DMS153 treated with DMSO at 0.1 percent for 48 hours (cell line): ENCODE measurements around the gene PRR19.
"Not testable (repeated sequence)": the region's sequence is repeated elsewhere in the genome, so short reads cannot be mapped to it uniquely, and the experiment has no call there.

Experiments
- DNase-seq: peaks from one replicate; lab custom pipeline; 2025; ENCODE audit not compliant: unreplicated experiment; lab: John Stamatoyannopoulos, UW

PRR19 gene

DNA sequence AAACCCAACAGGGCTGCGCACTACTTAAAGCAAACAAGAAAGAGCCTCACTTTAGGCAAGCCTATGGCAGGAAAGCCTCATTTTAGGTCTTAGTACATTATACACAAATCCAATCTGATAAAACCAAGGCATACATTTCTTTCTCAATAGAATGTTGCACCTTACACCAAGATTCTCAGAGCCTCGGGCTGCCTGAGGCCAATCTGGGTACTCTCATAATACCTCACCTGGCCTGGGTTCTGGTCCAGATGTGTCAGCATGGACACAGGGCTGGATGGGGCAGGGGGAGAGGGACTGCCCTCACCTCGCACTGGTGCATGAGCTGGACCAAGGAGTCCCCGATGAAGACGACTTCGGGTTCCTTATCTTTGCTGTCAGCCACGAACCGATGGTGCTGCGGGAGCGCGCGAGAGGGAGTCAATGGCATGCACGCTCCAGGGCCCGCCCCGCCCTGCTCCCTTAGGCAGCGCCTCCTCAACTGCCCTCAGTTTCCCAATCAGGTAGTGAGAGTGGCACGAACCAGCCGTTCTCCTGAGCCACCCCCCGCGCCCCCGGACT is at the start of gene PRR19:
Gene PRR19, plus strand, starts transcription at position 487 of the 558 bp plus-strand sequence. CDS start 7,453 bp downstream, outside the sequence.
- no peak for DNase-seq

DNA sequence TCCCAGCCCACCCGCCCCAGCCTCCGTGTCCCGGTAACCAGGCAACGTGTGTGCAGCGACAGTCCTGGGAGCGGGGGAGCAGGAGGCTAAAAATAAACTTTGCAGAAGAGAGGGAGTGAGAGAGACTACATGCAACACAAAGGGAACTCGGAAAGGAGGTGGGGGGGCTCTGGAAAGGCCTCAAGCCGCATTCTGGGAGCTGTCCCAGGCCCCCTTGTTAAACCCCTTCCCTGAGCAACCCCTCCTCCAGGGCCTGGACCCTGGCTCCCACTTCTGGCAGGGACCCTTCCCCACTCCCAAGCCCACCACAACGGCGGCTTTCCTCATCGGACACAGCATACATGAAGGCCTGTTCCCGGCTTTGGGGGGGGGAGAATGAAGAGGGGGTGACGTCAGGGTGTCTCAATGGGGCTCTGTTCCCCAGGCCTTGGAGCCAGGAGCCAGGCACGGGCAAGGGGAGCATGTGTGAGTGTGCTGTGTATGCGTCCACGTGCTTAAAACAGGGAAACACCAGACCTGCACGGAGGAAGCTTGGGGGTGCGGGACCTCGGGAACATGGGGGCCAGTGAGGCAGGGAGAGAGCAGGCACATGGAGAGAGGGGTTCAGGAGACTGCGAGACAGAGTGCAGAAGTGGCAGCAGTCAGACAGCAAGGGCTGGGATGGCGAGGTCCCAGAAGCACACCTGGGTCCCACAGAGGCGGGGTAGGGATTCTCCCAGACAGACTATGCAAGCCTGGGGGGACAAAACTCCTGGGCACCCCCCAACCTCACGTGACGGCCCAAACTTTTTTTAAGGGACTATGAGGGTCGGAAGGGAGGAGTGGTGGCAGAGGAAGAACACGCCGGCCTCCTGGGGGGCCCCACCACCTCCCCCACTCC is 49.3 kb upstream of the PRR19 start:
- no peak for DNase-seq

DNA sequence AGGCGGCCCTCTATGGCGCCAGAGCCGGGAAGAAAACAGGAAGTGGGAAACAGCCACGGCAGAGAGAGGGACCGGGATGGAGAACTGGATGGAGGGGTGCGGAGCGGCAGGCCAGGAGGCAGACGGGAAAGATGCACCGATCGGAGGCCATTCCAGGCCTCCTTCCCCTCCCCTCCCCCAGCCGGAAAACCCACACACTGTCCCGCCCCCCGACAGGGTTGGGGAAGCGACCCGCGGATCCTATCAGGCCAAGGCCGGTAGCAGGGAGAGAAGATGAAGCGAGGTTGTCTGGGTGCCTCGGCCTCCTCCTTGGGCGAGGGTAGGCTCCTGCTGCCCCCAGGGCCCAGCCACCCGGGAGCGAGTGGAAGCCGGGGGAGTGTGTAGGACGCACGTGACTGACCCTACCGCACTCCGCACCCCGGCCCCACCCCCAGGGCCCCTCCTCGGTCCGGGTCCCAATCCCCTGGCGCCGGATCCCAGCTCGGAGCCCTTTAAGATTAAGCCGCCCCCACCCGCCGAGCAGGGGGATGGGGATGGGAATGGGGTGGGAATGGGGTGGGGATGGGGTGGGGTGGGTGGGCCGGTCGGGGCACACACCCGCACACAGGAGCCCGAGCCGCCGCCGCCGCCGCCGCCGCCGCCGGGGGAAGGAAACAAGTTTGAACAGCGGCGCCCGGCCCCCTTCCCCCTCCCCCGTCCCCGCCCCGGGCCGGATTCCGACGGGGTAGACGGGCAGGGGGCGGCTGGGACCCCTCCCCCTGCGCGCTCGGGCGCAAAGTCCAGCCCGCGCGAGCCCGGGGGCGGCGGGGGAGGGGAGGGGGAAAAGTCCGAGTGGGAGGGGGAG is 48.5 kb upstream of the PRR19 start:
- no peak for DNase-seq

DNA sequence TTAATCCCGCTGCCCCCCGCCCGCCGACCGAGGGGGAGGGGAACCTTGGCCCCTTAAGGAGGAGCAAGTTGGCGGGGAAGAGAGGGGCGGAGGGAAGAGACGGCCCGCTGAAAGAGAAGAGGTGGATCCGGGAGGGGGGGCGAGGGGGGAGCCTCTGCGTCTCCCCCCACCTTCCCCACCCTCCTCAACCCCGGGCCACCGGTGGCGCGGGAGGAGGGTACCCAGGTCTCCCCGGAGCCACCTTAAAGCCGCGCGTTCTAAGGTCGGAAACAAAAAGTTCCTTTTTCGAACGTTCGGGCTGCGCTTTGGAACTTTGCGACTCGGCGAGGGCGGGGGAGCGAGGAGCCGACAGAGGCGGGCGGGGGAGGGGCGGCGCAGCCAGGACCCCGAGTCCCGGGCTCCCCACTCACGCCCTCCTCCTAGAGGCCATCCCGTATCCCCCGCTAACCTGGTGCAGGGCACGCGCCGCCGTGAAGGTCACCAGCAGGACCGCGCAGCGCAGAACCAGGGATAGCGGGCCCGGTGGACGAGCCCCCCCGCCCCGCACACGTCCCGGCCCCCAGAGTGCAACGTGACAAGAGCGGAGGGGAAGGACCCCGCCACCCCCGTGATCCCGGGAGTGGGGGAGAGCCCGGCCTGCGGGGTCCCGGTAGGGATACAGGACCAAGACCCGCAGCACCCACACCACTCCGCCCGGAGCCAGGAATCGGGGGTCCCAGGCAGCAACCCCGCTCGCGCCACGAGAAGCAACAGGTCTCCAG is 47.7 kb upstream of the PRR19 start:
- no peak for DNase-seq

DNA sequence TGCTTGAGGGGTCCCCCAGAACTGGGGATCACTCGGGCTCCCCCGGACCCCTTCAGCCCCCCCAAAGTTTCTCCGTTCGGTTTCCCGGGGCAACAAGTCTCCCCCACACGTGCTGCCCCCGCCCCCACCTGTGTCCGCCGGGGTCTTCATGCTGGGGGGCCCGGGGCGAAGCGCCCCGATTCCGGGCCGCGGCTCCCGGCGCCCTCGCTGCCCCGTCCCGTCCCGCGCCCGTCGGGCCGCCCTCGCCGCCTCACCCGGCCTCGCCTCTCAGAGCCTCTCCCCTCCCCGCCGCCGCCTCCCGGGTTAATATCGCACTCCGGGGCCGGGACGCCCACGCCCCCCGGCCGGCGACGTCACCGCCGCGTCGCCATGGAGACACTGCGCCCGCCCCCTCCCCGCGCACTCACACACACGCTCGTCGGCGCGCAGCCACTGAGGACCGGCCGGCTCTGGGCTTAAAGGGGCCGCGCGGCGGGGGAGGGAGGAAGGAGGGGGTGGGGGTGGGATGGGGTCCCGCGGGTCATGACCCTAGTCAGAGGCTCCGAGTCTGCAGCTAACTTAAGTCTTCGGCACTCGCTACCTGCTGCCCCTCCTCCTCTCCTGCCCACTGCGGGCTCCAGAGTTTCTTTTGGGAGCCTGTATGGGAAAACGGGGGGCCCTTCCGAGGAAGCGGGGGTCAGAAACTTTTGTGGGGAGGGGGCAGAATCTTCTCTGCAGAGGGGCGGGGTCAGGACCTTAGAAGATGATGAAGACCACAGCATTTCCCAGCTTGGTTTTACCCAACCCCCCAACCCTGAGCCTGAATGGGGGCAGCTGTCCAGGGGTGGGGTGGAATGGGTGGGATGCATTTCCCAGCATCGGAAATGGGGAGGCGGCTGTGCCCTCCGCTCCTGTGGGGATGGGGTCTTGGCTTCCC is 46.8 kb upstream of the PRR19 start, which contains the start of gene ERF:
Gene ERF, minus strand, starts transcription at position 279 of the 916 bp plus-strand sequence. Its CDS starts 129 bp downstream, at position 150.
- DNase-seq, result peak; percentile 76

DNA sequence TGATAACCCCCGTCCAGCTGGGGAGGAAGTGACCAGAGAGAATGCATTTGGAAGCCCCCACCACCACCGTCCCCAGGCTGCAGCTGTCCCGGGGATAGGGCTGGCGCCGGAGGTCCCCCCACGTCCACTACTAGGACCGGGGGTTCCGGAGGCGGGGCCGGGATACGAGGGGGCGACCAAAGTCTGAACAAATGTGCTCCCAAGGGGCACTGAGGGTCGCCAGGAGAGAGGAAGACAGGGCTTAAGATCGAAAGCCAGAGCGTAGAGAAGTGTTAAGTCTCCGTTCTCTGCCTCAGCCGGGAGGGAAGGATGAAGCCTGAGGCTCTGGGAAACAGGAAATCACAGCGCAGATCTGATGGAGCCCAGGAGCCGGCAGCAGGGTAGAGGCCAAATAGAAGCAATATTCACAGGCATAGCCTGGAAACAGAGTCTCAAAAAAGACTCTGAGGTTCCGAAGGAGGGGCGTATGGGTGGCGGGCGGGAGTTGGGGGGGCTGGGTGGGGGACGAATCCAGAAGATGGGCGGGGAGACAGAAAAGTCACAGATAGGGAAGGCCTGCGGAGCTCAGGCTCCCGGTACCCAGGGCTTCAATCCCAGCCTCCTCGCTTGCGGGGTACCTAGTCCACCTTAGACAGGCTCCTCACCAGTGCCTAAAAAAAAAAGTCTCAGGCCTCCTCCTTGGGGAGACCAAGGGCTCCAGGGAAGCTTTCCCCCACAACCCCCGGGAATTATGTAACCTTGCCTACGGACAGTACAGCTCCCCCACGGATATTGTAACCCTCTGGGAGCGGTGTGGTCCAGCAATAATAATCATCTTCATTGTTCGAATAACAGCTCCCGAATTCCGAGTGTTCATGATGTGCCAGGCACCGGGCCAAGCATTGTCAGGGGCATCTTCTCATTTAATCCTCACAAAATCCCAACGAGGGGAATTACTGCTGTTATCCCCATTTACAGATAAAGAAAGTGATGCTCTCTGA is 45.9 kb upstream of the PRR19 start:
- peak; percentile 29 for DNase-seq

GRCh38 chr19:42257842-42258241 is 44.1 kb upstream of the PRR19 start:
- not testable (repeated sequence) for DNase-seq

GRCh38 chr19:42261763-42262162 is 40.2 kb upstream of the PRR19 start:
- no peak for DNase-seq

- not testable (repeated sequence) for DNase-seq
These were observed 35.8 kb upstream of the PRR19 start for GRCh38 chr19:42266105-42266504.

DNA sequence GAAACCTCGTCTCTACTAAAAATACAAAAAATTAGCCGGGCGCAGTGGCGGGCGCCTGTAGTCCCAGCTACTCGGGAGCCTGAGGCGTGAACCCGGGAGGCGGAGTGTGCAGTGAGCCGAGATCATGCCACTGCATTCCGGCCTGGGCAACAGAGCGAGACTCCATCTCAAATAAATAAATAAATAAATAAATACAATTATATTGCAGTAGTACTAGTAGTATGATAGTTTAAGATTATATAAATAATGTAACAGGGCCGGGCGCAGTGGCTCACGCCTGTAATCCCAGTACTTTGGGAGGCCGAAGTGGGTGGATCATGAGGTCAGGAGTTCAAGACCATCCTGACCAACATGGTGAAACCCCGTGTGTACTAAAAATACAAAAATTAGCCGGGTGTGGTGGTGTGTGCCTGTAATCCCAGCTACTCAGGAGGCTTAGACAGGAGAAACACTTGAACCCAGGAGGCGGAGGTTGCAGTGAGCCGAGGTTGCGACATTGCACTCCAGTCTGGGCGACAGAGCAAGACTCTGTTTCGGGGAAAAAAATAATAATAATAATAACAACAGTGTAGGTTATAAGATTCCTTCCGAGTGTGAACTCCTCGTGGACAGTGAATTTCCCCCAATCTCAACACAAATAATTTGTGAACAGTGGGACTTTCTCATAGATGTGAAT is 34.9 kb upstream of the PRR19 start:
- not testable (repeated sequence) for DNase-seq

- no peak for DNase-seq
These were observed 34.2 kb upstream of the PRR19 start for GRCh38 chr19:42267644-42268141.

DNA sequence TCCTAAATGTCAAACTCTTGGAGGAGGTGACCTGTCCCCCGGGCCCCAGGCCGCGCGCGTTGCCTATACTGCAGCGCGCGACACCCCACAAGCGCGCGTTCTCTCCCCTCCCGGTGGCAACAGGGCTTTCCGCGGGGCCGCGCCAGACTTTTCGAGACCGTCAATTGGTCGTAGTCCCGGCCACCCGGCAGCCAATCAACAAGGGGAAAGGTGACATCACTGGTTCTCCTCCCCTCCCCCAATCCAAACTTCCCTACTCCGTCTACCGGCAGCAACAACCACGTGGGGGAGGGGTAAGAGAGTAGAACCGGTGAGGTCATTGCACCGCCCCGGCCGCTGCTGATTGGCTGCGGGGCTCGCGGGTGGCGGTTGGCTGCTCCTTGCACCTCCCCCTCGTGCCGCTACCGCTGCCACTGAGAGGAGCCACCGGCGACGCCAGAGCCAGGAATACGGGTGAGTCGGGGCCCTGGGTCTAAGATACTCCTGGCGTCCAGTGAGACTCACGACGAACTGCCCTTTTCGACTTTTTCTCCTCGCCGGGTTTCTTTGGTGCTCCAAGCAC is 33.7 kb upstream of the PRR19 start:
- peak; percentile 99 for DNase-seq

GRCh38 chr19:42268704-42269477 is 33.0 kb upstream of the PRR19 start, which contains the start of gene CIC:
TSS of gene CIC (plus strand) at chr19:42269252. CDS start at chr19:42271784, 2,532 bp downstream.
- DNase-seq, result peak; percentile 99

DNA sequence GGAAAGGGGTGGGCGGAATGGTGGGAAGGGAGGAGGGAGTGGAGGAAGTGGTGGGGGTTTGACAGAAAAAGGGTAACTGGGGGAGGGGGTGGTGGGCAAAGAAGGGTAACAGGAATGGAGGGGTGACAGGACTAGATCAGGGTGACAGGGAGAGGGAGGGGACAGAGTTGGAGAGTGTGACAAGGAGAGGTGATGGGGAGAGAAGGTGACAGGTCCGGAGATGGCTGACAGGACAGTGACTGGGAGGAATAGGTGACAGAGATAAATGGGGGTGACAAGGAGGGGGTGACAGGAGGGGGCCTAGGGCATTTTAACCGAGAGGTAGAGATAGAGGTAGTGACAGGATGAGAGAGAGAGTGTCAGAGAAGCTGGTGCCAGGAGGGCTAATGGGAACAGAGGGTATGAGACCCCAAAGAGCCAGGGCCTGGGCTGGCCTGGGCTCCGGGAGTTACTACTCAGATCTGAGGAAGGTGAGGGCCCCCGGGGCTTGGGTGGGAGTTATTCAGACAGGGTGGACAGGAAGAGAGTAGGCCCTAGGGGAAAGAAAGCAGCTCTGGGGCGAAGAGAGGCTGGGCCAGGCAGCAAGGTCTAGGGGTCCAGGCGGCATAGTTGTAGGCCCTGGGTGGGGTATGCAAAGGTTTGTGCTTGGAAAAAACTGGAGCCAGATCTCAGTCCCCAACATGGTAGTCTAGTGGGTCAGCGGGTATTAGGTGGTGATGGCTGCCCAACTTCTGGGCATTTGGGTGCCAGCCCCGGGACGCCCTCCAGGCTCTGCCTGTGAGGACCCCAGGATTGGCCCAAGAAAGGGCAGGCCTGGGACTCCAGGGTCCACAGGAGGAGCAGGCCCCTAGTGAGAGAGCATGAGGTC is 32.2 kb upstream of the PRR19 start:
- no peak for DNase-seq

- no peak for DNase-seq
These were observed 31.4 kb upstream of the PRR19 start for GRCh38 chr19:42270346-42271044.
